HG02884 (cell line): Measurements from ENCODE around the gene LAMA2.

ENCODE experiments used
- ATAC-seq: cut with Tn5 transposase; IDR thresholded peaks from one replicate; pipeline ENCODE4 v1.9.1; 2021; ENCODE audit warnings: mild to moderate bottlenecking, moderate library complexity; ENCODE audit not compliant: unreplicated experiment

Gene LAMA2

DNA sequence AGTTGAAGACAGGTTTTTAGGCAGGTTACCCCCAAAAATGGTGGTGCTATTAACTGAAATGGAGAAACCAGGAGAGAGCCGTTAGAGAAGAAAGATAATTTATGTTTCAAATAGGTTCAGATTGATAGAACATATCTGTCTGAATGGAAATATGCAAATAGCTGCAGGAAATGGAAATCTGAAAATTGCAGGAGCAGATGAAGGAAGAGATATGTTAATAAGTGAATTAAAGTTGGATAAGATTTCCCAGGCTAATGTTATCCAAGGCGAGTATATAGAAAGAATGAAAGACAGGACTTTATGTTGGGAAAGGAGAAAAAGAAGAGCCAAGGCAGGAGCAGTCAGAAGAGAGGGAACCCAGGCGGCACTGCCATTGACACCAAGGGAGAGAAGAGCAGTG lies 461.4 kb downstream of the LAMA2 start:
- no peak for ATAC-seq

DNA sequence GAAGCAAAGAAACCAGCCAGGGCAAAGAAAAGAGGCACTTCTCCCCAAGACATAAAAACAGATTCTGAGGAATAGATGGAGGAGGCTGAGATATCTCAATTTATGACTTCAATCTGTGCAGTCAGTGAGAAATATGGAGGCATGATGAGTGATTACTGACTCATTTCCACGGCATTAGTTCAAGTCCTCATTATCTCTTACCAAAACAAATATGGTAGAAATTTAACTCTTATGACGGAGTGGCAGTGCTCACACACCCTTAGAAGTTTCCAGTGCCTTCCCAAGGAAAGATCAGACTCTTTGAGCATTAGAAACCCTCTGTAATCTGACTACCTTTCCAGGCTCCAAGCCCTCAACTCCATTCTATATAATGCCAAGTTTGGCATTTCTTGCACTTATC lies 463.0 kb downstream of the LAMA2 start:
- no peak for ATAC-seq

GRCh38 chr6:129346964-129347363 lies 464.0 kb downstream of the LAMA2 start:
- no peak for ATAC-seq

GRCh38 chr6:129350278-129350677 lies 467.3 kb downstream of the LAMA2 start:
- no peak for ATAC-seq

DNA sequence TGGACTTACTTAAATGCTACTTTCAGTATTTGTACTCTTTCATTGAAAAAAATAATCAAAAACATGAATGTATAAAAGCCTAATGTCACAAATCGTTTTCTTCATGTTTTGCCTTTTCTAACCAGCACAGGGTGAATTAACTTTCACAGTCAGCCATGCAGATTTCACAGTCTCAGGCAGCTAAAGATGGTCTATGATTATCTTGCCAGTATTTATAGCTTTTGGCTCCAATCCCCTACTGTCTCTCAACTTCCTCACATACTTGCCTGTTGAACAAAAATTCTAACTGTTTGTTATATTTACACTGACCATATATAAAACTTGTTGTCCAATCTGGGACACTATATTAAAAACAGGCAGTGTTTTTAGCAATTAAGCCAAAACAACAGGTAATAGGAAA lies 468.9 kb downstream of the LAMA2 start:
- no peak for ATAC-seq

DNA sequence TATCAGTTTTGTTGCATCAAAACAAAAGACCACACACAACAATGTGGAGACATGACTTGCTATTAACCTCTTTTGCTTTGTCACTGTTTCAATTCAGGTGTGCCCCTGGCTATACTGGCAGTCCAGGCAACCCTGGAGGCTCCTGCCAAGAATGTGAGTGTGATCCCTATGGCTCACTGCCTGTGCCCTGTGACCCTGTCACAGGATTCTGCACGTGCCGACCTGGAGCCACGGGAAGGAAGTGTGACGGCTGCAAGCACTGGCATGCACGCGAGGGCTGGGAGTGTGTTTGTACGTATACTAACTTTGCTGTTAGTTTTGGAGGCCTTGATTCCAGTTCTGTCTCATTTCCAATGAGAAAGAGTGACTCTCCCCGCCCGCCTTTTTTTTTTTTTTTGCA lies 470.1 kb downstream of the LAMA2 start:
- no peak for ATAC-seq

DNA sequence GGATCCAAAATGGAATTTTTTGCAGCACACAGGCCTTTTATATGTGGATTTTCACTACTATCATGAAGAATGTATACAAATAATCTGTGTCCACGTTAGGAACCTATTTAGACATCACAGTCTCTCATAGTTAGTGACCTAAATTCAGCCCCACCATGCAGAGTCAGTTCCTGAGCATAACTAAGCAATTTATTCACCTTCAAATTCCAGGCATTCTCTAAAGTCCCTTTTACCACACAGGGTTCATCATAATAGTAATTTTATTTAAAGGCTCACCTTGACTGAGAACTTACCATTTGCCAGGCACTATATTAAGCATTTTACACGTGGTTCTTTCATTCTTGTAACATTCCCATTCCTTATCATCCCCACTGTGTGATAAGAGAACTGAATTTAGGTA lies 473.2 kb downstream of the LAMA2 start:
- no peak for ATAC-seq

DNA sequence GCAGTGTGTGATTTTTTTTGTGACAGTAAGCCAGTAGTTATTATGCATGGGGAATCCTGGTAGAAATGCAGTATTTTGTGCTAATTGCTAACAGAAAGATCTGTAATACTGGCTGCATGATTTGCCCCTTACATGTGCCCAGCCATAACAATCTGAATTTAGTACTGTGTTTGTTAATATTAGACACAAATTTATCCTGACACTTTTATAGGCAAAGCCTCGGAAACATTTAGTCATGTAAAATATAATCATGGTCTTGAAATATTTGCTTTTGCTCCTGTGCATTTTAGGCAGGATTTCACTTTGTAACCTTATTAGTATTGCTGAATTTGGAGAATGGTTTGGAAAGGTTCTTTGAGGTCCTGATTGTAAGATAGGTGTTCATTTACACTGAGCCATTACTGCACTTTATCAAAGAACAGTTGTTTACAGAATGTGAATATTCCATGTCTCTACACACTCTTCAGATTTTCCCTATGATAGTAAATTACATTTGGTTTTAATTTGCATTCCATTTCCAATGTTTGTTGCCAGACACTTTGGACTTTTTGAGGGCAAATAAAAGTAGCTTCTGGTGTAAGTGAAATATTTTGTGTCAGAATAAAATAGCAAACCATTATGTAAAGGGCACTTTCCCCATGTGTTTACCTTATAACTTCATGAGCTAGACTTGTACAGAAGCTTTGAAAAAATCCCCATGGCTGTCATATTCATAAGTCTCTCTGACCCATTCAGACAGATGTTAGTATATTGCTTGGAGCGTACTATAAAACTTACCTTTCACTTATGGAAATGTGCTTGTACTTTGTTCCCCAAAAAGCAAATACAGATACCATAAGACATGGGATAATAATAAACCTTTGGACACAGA lies 477.1 kb downstream of the LAMA2 start:
- no peak for ATAC-seq

DNA sequence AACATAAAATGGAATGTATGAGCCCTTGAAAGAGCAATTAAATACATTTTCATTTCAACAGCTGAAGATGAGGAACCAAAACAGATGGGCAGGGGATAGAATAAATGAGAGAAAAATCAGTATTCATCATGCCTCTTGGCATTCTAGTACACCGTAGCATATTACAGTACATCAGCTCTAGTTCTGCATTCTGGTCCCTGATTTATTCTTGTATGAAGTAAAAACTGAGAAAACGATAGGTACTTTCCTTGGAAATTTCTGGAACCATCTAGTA lies 477.7 kb downstream of the LAMA2 start:
- no peak for ATAC-seq

- no peak for ATAC-seq
Measured at GRCh38 chr6:129364037-129364436, 481.1 kb downstream of the LAMA2 start.

DNA sequence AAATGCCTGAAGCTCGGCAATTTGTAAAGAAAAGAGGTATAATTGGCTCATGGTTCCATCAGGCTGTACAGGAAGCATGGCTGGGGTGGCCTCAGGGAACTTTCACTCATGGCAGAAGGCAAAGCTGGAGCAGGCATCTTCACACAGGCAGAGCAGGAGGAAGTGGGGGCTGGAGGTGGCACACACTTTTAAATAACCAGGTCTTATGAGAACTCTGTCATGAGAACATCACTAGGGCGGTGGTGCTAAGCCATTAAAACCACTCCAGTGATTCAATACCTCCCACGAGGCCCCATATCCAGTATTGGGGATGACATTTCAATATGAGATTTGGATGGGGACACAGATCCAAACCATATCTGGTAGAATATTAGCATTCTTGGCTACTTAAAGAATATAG lies 481.8 kb downstream of the LAMA2 start:
- ATAC-seq = no peak

- ATAC-seq = no peak
Measured at GRCh38 chr6:129368076-129368475, 485.1 kb downstream of the LAMA2 start.

DNA sequence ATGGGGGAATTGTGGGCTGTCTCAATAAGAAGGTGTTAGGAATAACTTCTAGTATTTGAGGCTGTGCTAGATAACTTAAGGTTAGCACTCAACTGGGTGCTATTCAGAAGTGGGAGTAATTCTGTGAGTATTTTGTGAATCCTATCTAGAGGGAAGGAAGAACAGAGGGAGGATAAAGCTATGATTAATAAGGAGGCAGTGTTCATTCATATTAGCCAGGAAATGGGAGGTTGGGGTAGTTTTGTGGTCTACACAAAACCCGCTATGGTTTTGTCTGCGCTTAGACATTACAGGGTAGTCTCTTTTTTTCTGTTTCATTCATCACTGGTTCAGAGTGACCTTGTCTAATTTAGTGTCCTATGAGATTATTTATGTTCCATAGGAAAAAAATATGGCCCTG lies 486.0 kb downstream of the LAMA2 start:
- no peak for ATAC-seq

GRCh38 chr6:129369737-129370136 lies 486.8 kb downstream of the LAMA2 start:
- no peak for ATAC-seq

DNA sequence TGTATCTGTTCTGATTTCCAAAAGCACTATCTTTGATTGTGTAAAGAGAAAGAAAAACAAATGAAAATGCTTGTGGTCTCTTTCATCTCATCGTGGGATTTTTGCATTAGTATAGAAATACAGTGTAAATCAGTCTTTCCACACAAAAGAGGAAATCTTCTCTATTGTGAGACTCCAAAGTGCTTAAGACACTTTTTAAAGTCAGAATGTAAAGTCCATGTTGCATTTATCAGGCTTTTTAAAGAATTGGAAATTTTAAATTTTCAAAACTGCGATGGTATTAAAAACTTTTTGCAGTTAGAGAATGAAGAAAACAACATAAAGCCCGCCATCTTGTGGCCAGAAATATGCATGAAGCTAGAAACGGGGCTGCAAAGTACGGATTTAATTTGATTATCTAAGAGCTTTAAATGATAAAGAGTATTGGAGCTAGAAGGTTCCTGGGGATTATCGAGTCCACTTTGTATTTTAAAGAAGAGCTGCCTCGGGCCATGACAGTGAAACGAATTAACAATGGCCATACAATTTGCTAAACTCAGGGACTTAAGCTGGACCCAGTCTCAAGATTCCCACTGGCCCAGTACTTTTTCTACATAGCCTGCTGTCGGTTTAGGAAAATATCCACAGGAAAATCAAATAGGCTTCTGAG lies 487.5 kb downstream of the LAMA2 start:
- ATAC-seq = peak; percentile 54

GRCh38 chr6:129381885-129382284 lies 498.9 kb downstream of the LAMA2 start:
- no peak for ATAC-seq

DNA sequence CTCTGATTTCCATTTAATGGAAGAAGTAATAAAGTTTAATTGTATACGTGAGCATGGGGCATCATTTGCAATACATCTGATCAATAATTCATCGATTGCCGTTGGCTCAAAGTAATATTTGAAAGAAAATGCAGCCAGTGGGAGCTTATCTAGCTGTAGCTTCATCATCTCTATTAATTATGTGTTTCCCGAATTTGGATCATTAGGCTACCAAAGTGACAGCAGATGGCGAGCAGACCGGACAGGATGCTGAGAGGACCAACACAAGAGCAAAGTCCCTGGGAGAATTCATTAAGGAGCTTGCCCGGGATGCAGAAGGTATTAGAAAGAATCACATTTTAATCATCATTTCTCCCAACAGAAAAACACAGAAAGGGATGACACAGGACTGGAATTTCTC lies 500.0 kb downstream of the LAMA2 start:
- no peak for ATAC-seq

DNA sequence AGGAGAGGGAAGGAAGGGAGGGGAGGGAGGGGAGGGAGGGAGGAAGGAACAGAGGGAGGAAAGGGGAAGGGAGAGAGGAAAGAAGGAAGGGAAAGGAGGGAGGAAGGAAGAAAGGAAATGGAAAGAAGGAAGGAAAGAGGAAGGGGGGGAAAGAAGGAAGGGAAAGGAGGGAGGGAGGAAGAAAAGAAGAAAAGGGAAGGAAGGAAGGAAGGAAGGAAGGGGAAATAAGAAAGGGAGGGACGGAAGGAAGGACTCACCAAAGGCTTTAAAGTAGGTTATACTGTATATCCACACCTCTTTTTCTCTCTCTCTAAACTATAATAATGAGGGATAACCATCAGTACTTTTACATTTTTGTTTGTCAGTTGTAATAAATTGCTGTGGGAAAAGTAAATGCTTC lies 502.2 kb downstream of the LAMA2 start:
- no peak for ATAC-seq

- no peak for ATAC-seq
Measured at GRCh38 chr6:129390900-129391299, 508.0 kb downstream of the LAMA2 start.

GRCh38 chr6:129393654-129394053 lies 510.7 kb downstream of the LAMA2 start:
- peak; percentile 74 for ATAC-seq

- ATAC-seq = no peak
Measured at GRCh38 chr6:129398764-129399163, 515.8 kb downstream of the LAMA2 start.

GRCh38 chr6:129402244-129402643 lies 519.3 kb downstream of the LAMA2 start:
- no peak for ATAC-seq

DNA sequence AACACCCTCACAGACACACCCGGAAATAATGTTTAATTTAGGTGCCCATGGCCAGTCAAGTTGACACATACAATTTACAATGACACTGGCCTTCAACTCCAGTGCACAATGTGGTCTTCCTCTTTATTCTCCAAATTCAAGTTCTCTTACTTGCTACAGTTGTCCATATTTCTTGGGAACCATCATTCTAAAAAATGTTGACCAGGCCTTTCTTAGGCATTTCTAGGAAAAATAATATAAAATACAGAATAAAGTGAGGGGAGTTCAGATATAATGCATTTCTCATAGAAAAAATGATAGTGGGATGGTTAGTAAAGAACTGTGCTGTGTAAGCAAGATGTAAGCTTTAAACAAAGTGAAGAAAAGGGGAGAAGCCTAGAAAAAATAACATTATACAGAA lies 528.2 kb downstream of the LAMA2 start:
- no peak for ATAC-seq
